GM12878 (cell line): ENCODE results near the gene PIGU. TPM values are rescaled to one million over a fixed set of nuclear protein-coding genes. Genes with fewer than 3 reads are reported as not detected.

Source experiments
- ATAC-seq: fragments of 200-7000 bp; cut with Tn5 transposase; 3 replicates; pipeline ENCODE4 v1.9.1; 2020; ENCODE audit warnings: mild to moderate bottlenecking, moderate library complexity
- BruUV-seq: library from RNA; stranded (reverse); fragments of 400-500 nt; replicated peaks from 2 replicates; lab custom pipeline; 2021; lab: Mats Ljungman, UMichigan
- CTCF ChIA-PET: fragments of 300-600 bp; sonication (Branson Sonifier 250); formaldehyde crosslinking; extraction: SDS; loops from one replicate; lab custom pipeline; 2021; ENCODE audit warnings: inconsistent platforms; lab: Yijun Ruan, JAX
- POLR2A ChIA-PET: fragments of 350-600 bp; formaldehyde crosslinking; extraction: SDS; loops from one replicate; lab custom pipeline; 2021; ENCODE audit warnings: inconsistent platforms; lab: Charles Lee
- RAD21 ChIA-PET: fragments of 300-600 bp; sonication (Branson Sonifier 250); formaldehyde crosslinking; loops from one replicate; lab custom pipeline; 2023; ENCODE audit warnings: antibody characterized with exemption; ENCODE audit not compliant: unreplicated experiment; lab: Charles Lee
- SMC1A ChIA-PET: fragments of 300-600 bp; sonication (Branson Sonifier 250); formaldehyde crosslinking; loops from one replicate; lab custom pipeline; 2023; ENCODE audit not compliant: unreplicated experiment, uncharacterized antibody; lab: Charles Lee
- DNase-seq: peaks from one replicate; pipeline ENCODE4 v3.0.0-alpha.2; 2011; ENCODE audit warnings: low read depth, low spot score
- FAIRE-seq: peaks from 3 replicates; lab custom pipeline; 2011; peaks lifted over from hg19 to GRCh38; lab: Jason Lieb, UNC
- H2AFZ ChIP-seq: 2 replicates; pipeline ENCODE4 v1.6.0; 2011; ENCODE audit warnings: low read depth, low read length, control low read depth; ENCODE audit not compliant: control insufficient read depth
- H3K27ac ChIP-seq: 2 replicates; pipeline ENCODE4 v1.5.1; 2011; ENCODE audit warnings: control low read depth; ENCODE audit not compliant: control insufficient read depth, insufficient read depth
- H3K27me3 ChIP-seq, 2 experiments: replicated peaks in 1 of 2; 2 replicates each; pipeline versions ENCODE4 v1.6.0 to v1.6.1; 2011; ENCODE audit warnings: low read length in 1 of 2; ENCODE audit not compliant: control insufficient read depth in 2 of 2, insufficient read depth in 2 of 2
- H3K36me3 ChIP-seq, 2 experiments: 2 replicates each; pipeline ENCODE4 v1.5.1; 2011; ENCODE audit warnings: low read length in 1 of 2; ENCODE audit not compliant: control insufficient read depth in 2 of 2, insufficient read depth in 2 of 2
- H3K4me1 ChIP-seq: 2 replicates; pipeline ENCODE4 v1.6.1; 2011; ENCODE audit warnings: mild to moderate bottlenecking, low read length, moderate library complexity, mixed read lengths; ENCODE audit not compliant: control insufficient read depth, insufficient read depth
- H3K4me2 ChIP-seq: 2 replicates; pipeline ENCODE4 v1.6.0; 2011; ENCODE audit warnings: control low read depth; ENCODE audit not compliant: control insufficient read depth, insufficient read depth
- H3K4me3 ChIP-seq: fragments of 200-600 bp; sonication (generic); 2 replicates; pipeline ENCODE4 v1.5.1; 2016
- H3K79me2 ChIP-seq: 2 replicates; pipeline ENCODE4 v1.6.0; 2011; ENCODE audit warnings: low read length; ENCODE audit not compliant: control insufficient read depth, insufficient read depth
- H3K9ac ChIP-seq: 2 replicates; pipeline ENCODE4 v1.8.0; 2011; ENCODE audit warnings: low read length, control low read depth, mixed read lengths; ENCODE audit not compliant: control insufficient read depth, insufficient read depth
- H3K9me3 ChIP-seq: replicated peaks from 3 replicates; pipeline ENCODE4 v1.5.1; 2011; ENCODE audit warnings: mild to moderate bottlenecking, low read length; ENCODE audit not compliant: control insufficient read depth, insufficient read depth
- H4K20me1 ChIP-seq: 2 replicates; pipeline ENCODE4 v1.6.0; 2011; ENCODE audit not compliant: control insufficient read depth, insufficient read depth
- CREM ChIP-seq: IDR thresholded peaks from 2 replicates; pipeline ENCODE4 v1.6.1; 2014; ENCODE audit warnings: antibody characterized with exemption, low read depth
- KDM1A ChIP-seq: fragments of 200-600 bp; sonication (generic); IDR thresholded peaks from 2 replicates; pipeline ENCODE4 v1.6.1; 2016; ENCODE audit warnings: borderline replicate concordance
- NFIC ChIP-seq: IDR thresholded peaks from 2 replicates; pipeline ENCODE4 v1.6.1; 2012; ENCODE audit warnings: low read depth, mild to moderate bottlenecking, inconsistent platforms, low read length, moderate library complexity
- SMAD5 ChIP-seq: IDR thresholded peaks from 2 replicates; pipeline ENCODE4 v1.6.1; 2016; ENCODE audit warnings: antibody characterized with exemption, low read depth
- SRF ChIP-seq, 2 experiments: IDR thresholded peaks; 2 replicates each; pipeline ENCODE4 v1.6.1; 2011; ENCODE audit warnings: low read depth in 2 of 2, low read length in 2 of 2, mild to moderate bottlenecking in 1 of 2, moderate library complexity in 1 of 2
- YY1 ChIP-seq: IDR thresholded peaks from 2 replicates; pipeline ENCODE4 v1.6.1; 2011; ENCODE audit warnings: low read depth, mild to moderate bottlenecking, low read length
- ZNF384 ChIP-seq: IDR thresholded peaks from 2 replicates; pipeline ENCODE4 v1.6.1; 2012; ENCODE audit warnings: low read depth, mild to moderate bottlenecking, low read length, improper control_type of control experiment, borderline replicate concordance
- WGBS: methylation state at CpG from one replicate; pipeline ENCODE4 v1.1.6; 2016; ENCODE audit warnings: low lambda C conversion rate; ENCODE audit not compliant: insufficient replicate concordance, insufficient coverage; ENCODE audit errors: missing lambda C conversion rate; 5-methylcytosine and 5-hydroxymethylcytosine counted together
- in situ Hi-C: fragments of 300-500 bp; cut with MboI; formaldehyde crosslinking; loops from 9 replicates; pipeline ENCODE4 v1.14.3; 2018; ENCODE audit warnings: mixed read lengths
- intact Hi-C: fragments of 100-400 bp; cut with micrococcal nuclease; formaldehyde crosslinking; loops from one replicate; pipeline ENCODE4 v1.14.2; 2022; ENCODE audit not compliant: unreplicated experiment
- polyA plus RNA-seq, 11 experiments: library from polyadenylated mRNA; depleted of rRNA in 4 of 11; unstranded in 6 of 11; stranded (reverse) in 5 of 11; fragments of >200 nt; fragmentation: Nextera tagmentation in 4 of 11; fragmentation: Illumina TruSeq in 1 of 11; extraction: Ambion mirVana in 4 of 11; extraction: Trizol in 1 of 11; gene quantifications; 1 replicate in 1 of 11; 2 replicates in 10 of 11; pipeline versions ENCODE4 v1.2.1 to v1.2.3, GENCODE V29; 2011 to 2016; ENCODE audit warnings: inconsistent platforms in 2 of 11, missing spikeins in 2 of 11, low read depth in 1 of 11
- total RNA-seq, 4 experiments: library from RNA; depleted of rRNA in 3 of 4; stranded (reverse); fragments of >200 nt in 3 of 4; fragmentation: Illumina TruSeq in 1 of 4; extraction: Trizol in 1 of 4; gene quantifications; 2 replicates each; pipeline versions ENCODE4 v1.2.1 to v1.2.3, GENCODE V29; 2013 to 2021
- TF ChIP-seq, protein P1 (sequence below): fragments of 150-350 bp; IDR thresholded peaks from 2 replicates; pipeline ENCODE4 v1.6.1; 2014; ENCODE audit warnings: mild to moderate bottlenecking, low read depth, low read length

PIGU gene
- total and polyA plus RNA-seq, 10 of the 15 experiments (the other 5 are each of a cell fraction or from before 2014, with no cell fraction given): 4.1 to 88.2 (median 25.0) TPM

DNA sequence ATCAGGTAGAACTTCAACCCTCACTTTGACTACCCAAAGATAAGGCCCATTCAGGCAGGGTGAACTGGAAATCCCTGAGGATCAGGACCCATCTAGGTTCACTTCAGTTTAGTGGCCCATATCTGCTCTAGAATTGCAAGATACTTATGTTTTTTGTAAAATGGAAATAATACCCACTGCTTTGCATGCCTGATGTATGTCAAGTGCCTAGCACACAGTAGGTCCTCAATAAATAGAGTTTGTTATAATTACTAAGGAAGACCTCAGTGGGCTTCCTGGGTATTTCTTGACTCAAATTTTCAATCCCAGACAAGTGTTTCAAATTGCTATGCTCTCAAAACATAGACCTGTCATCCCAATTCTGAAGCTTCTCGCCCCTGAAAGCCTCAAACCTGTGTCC is 32.5 kb downstream of the PIGU start:
- DNase-seq: no peak
- TF ChIP-seq SMAD5 (no peak), NFIC (no peak)
- TF ChIP-seq, protein P1, sequence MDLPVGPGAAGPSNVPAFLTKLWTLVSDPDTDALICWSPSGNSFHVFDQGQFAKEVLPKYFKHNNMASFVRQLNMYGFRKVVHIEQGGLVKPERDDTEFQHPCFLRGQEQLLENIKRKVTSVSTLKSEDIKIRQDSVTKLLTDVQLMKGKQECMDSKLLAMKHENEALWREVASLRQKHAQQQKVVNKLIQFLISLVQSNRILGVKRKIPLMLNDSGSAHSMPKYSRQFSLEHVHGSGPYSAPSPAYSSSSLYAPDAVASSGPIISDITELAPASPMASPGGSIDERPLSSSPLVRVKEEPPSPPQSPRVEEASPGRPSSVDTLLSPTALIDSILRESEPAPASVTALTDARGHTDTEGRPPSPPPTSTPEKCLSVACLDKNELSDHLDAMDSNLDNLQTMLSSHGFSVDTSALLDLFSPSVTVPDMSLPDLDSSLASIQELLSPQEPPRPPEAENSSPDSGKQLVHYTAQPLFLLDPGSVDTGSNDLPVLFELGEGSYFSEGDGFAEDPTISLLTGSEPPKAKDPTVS: no peak
- intact Hi-C loops (no loop called here), in situ Hi-C loops (no loop called here)
- no peaks in the 10 kb centered on the region for H4K20me1 ChIP-seq
- ChIA-PET POLR2A (no interaction called here), RAD21 (interaction anchor here (0.7 to 2.0 kb wide), 2 partner anchors 82 to 125 kb away, joined by 3 to 14 read pairs; no protein-coding TSS in a partner anchor), CTCF (interaction anchor here (1.2 to 1.9 kb wide), 2 partner anchors 64 to 125 kb away, joined by 4 to 5 read pairs; no protein-coding TSS in a partner anchor), SMC1A (interaction anchor here (0.6 to 2.4 kb wide), 6 partner anchors 10 to 125 kb away, joined by 3 to 7 read pairs (median 4); no protein-coding TSS in a partner anchor)
- no peaks in the 10 kb centered on the region for H3K27me3 ChIP-seq
- no peak overlapping the region for H3K27ac ChIP-seq
- H3K79me2 ChIP-seq: no peaks in the 10 kb centered on the region
- H3K4me1 ChIP-seq: no peaks in the 10 kb centered on the region
- no peaks in the 10 kb centered on the region for H3K9me3 ChIP-seq
- H3K9ac ChIP-seq: no peak overlapping the region
- WGBS: 86% methylated on average over 1 of the region's 1 CpG
- FAIRE-seq: no peak
- no peak overlapping the region for H3K4me2 ChIP-seq
- no peak overlapping the region for H2AFZ ChIP-seq
- ATAC-seq: no peak
- H3K4me3 ChIP-seq: no peak overlapping the region
- peaks cover 0 to 6% of the 10 kb centered on the region in 2 experiments; a peak in 1 of 4 replicates for H3K36me3 ChIP-seq
- BruUV-seq: no TSS peak

DNA sequence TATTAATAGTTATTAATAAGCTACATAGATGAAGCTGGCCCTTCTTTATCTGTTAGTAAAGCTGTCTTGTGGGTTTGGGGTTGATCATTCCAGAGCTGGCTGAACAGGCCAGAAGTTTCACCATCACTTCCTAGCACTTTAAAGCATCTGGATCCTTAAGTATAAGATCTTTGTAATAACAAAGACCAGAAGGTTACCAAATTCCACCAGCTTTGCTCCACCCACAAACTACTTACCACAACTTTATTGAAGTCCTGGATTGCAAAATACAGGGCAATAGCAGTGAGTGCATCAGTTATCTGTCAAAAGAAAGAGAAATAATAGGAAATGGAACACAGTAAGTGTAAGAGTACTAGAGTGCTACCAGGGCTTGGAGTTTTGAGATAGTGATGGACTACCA is 33.0 kb downstream of the PIGU start:
- no peaks in the 10 kb centered on the region for H3K27me3 ChIP-seq
- H4K20me1 ChIP-seq: no peaks in the 10 kb centered on the region
- intact Hi-C loops (no loop called here), in situ Hi-C loops (no loop called here)
- no peak for FAIRE-seq
- H3K79me2 ChIP-seq: no peaks in the 10 kb centered on the region
- ChIA-PET RAD21 (interaction anchor here (0.7 to 2.0 kb wide), 2 partner anchors 82 to 126 kb away, joined by 3 to 14 read pairs; no protein-coding TSS in a partner anchor), SMC1A (interaction anchor here (0.6 to 2.4 kb wide), 7 partner anchors 10 to 126 kb away, joined by 3 to 7 read pairs (median 3); no protein-coding TSS in a partner anchor), CTCF (interaction anchor here (1.1 to 1.9 kb wide), 4 partner anchors 7 to 126 kb away, joined by 3 to 5 read pairs (median 4); no protein-coding TSS in a partner anchor), POLR2A (interaction anchor here (0.5 to 0.6 kb wide), 2 partner anchors 81 to 280 kb away, joined by 4 to 8 read pairs; no protein-coding TSS in a partner anchor)
- H3K4me2 ChIP-seq: no peak overlapping the region
- no peak overlapping the region for H3K4me3 ChIP-seq
- no peak overlapping the region for H2AFZ ChIP-seq
- H3K36me3 ChIP-seq: peaks cover 0 to 6% of the 10 kb centered on the region in 2 experiments; a peak in 1 of 4 replicates
- BruUV-seq: no TSS peak
- no peak for ATAC-seq
- DNase-seq: no peak
- H3K27ac ChIP-seq: no peak overlapping the region
- TF ChIP-seq SRF (IDR thresholded peaks at IDR 0.05; ENCODE audit: low read depth in 2 of 2, low read length in 2 of 2) (no peak), ZNF384 (no peak), CREM (no peak), KDM1A (no peak), YY1 (no peak)
- TF ChIP-seq, all 136 proteins: peak for 0
- no peaks in the 10 kb centered on the region for H3K9me3 ChIP-seq
- no peaks in the 10 kb centered on the region for H3K4me1 ChIP-seq
- no peak overlapping the region for H3K9ac ChIP-seq
